Measurements from ENCODE around the gene ELAPOR1.
"Not testable (repeated sequence)": the region's sequence is repeated elsewhere in the genome, so short reads cannot be mapped to it uniquely, and the experiment has no call there.

The ELAPOR1 gene

GRCh38 chr1:109137958-109138357 lies 24.0 kb downstream of the ELAPOR1 start:
- no peak for DNase-seq (ENCODE audit: low spot score)

DNA sequence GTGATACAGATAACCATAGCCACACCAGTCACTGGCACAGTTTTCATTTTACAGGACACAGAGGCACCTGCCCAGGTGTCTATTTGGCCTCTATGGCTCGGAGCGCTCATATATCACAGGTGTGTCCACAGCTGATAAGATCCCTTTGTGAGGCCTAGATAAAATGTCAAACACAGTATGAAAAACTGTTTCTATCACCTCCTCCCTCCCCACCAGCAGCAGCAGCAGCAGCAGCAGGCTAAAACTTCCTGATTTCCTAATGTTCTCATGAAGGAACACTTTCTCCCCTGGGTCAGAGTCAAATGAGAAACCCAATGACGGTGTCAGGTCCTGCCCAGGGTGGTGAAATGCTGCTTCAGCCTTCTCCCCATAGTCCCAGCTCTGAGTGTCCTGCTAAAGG lies 24.4 kb downstream of the ELAPOR1 start:
- no peak for DNase-seq (ENCODE audit: low spot score)

DNA sequence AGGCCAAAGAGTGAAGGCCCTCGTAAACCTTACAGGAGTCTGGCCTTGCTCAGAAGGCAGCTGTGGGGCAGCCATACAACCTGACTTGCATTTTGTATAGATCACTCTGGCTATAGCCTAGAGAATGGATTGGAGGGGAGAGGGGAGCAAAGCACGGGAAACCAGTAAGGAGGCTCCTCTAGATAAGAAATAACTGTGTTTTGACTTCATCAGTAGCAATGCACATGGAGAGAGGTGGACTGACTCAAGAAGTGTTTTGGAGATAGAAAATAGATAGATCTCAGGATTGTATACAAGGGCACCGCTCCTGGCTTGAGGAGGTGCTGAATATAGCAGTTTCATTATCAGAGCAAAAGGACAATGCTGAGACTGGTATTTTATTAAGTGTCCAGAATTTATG lies 26.5 kb downstream of the ELAPOR1 start:
- no peak for DNase-seq (ENCODE audit: low spot score)

DNA sequence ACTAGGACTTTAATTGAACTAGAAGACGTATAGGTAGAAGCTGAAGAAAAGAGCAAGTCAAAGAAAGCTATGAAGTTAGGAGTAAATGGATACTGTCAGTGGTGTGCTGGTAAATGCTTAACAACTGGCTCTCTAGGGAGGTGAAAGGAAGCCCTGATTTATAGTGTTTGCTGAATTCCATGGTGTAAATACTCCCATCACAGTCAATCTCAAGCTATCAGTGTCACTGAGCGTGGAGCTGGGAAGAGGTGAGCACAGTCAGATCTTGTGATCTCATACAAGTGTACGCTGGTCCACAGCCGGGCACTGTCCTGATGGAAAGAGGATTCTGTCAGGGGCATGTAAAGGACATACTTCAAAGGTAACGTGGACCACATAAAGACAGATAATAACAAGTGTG lies 28.3 kb downstream of the ELAPOR1 start:
- no peak for DNase-seq (ENCODE audit: low spot score)

DNA sequence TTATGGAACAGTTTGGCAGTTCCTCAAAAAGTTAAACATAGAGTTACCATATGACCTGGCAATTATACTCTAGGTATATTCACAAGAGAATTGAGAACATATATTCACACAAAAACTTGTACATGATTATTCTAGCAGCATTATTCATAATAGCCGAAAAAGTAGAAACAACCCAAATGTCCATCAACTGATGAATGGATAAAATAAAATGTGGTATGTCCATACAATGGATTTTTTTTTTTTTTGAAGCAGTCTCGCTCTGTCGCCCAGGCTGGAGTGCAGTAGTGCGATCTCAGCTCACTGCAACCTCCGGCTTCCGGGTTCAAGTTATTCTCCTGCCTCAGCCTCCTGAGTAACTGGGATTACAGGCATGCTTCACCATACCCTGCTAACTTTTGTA lies 28.8 kb downstream of the ELAPOR1 start:
- DNase-seq (ENCODE audit: low spot score) = not testable (repeated sequence)

DNA sequence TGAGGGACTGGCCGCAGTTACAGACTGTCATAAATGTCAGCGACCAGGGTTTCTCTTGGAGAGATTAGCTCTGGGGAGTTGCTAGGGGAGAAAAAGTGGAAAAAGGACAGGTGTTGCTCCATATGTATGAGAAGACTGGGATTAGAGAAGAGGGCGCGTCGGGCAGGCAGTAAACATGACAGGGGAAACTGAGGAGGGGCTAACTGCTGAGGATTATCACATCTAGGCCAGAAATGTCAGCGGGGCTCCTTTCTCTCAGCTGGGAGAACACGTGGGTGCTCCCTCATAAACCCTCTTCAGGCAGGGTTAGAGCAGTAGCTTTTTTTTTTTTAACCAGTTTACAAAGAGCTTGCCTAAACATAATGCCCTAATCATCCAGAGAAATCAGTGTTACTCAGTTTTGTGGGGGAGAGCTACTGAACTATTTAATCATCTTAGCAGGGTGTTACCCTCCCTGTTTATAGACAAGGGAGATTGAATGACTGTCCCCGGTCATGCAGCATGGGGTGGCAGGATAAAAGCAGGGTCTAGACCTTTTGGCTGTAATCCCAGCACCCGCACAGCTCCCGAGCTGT lies 35.2 kb downstream of the ELAPOR1 start:
- no peak for DNase-seq (ENCODE audit: low spot score)

DNA sequence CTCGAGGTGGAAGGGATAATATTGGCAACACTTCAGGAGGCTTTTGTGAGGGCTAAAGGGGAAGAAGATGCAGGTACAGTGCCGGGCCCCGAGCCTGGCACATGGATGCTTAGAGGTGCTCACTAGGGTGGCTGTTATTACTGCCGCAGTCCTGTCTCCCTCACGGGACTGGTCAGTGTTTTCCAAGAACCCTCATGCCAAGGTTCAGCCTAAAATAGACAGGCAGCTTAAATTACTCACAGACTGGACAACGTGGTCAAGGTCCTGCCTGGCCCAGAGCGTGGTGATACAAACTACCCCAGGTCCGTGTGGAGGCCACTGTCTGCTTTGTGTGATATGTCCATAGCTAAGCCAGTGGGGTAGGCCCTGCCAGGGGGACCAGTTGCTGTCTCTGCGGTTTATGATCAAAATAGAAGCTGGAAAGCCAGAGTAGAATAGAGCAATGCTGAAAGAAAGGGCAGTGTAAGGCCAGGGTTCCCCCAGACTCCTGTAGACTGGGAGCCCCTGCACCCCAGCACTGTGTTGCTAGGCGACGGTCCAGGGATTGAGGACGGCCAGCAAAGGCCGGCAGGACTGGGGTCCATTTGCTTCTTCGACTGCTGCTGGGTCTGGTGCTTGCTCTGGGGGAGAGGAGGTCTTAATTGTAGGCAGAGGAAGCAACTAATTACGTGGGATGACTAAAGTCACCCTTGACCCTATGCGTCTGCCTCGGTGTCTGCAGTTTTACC lies 36.1 kb downstream of the ELAPOR1 start:
- DNase-seq (ENCODE audit: low spot score) = no peak

DNA sequence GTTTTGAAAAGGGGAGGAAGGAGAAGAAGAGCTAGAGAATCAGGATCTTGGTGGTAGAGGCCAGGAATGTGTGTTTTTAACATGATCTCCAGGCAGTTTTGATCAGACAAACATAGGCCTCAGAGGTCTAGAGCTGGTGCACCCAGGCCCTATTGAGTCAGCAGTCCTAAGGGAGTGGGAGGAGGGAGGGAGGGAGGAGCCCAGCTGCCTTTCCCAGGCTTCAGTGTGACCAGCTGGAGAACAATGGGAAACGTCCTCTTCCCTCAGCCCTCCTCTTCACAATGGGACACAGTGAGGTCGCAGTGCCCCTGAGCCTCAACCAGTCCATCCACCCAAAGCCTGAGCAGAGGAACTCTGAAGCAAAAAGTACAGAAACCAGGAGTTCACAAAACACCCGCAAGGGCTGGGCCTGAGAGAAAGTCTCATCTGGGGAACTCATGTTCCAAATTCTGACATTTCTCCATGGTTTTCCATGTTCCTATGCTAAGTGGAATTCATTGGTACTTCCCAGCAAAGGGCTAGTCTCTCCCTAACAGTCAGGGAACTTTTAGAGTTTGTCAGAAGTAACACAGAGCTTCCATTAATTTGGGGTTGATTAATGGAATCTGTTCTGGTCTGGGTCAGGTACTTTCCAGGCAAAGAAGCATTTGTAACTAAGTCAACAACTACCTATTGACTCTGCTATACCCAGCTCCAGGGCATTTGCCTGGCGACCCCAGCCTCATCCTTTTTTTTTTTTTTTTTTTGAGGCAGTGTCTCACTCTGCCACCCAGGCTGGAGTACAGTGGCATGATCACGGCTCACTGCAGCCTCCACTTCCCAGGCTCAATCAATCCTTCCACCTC lies 37.5 kb downstream of the ELAPOR1 start:
- DNase-seq (ENCODE audit: low spot score) = no peak

- no peak for DNase-seq (ENCODE audit: low spot score)
These were observed 38.3 kb downstream of the ELAPOR1 start for GRCh38 chr1:109152196-109152595.

- DNase-seq (ENCODE audit: low spot score) = no peak
These were observed 43.0 kb downstream of the ELAPOR1 start for GRCh38 chr1:109156916-109157385.

DNA sequence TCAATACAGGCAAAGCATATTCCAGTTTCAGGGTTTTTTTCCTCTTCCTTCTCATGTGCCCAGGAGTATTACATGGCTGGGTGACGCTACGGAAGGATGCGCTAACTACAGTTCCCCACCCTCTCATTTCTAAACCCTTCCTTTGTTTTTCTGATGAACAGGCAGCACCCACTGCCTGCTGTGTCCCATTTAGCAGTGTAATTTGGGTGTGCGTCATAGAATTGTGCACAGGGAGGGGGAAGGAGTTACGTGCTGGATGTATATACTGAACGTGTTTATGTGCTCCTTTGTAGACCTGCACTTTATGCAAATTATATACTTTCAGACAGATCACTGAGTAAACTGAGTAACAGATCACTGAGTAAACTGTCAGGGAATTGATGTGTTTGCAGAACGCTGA lies 44.5 kb downstream of the ELAPOR1 start:
- no peak for DNase-seq (ENCODE audit: low spot score)

- DNase-seq (ENCODE audit: low spot score) = no peak
These were observed 45.4 kb downstream of the ELAPOR1 start for GRCh38 chr1:109159326-109159725.

DNA sequence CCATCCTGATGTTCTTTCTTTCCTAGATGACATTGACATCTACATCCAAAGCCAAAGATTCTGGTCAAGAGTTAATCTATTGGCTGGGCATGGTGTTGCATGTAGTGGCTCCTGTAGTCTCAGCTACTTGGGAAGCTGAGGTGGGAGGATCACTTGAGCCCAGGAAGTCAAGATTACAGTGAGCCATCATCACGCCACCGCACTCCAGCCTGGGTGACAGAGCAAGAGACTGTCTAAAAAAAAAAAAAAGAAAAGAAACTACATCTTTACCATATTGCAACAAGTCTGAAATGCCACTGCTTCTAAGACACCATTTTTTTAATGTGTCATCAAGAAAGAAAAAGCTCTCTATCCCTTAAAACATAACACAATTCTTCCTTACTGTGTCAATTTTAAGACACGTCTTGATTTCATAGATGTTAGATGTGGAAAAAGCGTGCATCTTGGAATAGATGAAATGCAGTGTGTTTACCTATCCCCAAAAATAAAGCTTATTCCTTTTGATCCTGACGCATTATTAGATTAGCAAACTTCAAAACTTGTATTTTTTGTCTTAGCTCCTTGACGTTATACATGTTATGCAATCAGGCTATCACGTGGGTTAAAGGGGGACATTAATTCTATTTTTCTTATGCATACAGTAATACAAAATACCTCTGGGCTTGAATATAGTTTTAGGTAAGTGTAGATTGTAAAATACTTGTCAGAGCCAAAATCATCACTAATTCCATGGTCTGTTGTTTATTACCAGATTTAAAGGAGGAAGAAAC lies 46.3 kb downstream of the ELAPOR1 start:
- DNase-seq (ENCODE audit: low spot score) = no peak

GRCh38 chr1:109161858-109162606 lies 48.1 kb downstream of the ELAPOR1 start:
- peak; percentile 13 for DNase-seq (ENCODE audit: low spot score)

GRCh38 chr1:109162626-109163025 lies 48.7 kb downstream of the ELAPOR1 start:
- DNase-seq (ENCODE audit: low spot score) = no peak

DNA sequence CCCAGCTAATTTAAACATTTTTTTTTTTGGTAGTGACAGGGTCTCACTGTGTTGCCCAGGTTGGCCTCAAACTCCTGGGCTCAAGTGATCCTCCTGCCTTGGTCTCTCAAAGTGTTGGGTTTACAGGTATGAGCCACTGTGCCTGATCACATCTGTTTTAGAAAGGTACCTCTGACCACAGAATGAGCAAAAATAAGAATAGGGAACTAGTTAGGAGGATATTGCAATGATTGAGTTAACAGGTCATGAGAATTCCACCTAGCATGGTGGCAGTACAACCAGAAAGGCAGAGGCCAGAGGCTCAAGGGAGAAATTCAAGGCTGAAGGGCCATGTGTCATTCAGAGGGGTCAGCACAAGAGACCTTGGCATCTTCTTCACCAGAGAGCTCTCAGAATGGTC lies 49.6 kb downstream of the ELAPOR1 start:
- DNase-seq (ENCODE audit: low spot score) = no peak
